HPDE6-E6E7 (cell line): ENCODE measurements around the gene FRS2.
"Not testable (repeated sequence)": the region's sequence is repeated elsewhere in the genome, so short reads cannot be mapped to it uniquely, and the experiment has no call there.

Experiments used
- DNase-seq: peaks from one replicate; pipeline ENCODE4 v3.0.0; 2011; ENCODE audit warnings: missing footprints; ENCODE audit errors: extremely low spot score

FRS2 gene, protein sequence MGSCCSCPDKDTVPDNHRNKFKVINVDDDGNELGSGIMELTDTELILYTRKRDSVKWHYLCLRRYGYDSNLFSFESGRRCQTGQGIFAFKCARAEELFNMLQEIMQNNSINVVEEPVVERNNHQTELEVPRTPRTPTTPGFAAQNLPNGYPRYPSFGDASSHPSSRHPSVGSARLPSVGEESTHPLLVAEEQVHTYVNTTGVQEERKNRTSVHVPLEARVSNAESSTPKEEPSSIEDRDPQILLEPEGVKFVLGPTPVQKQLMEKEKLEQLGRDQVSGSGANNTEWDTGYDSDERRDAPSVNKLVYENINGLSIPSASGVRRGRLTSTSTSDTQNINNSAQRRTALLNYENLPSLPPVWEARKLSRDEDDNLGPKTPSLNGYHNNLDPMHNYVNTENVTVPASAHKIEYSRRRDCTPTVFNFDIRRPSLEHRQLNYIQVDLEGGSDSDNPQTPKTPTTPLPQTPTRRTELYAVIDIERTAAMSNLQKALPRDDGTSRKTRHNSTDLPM

GRCh38 chr12:69470189-69471075 lies at the start of gene FRS2:
FRS2 (plus strand) TSS chr12:69470388; CDS start chr12:69569031, 98,643 bp downstream.
- peak; percentile 86 for DNase-seq

DNA sequence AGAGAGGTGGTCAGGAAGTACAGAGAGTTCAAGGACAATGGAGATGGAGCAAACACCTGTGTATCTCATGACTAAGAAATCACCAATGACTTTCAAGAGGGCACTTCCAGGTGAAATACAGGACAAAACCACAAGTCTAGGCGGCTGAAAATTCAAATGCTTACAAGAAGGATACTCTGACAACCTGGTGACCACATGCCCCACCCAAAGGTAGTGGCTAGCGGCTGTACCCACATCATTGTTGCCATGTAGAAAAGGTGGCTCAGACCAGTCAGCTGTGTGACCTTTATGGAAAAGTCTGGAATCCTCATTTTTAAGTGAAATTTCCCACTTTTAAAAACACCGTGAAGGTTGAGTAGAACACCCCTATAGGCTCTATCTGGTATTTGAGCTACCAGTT lies 48.6 kb upstream of the FRS2 start:
- DNase-seq, result no peak

GRCh38 chr12:69423037-69423905 lies 46.9 kb upstream of the FRS2 start:
- DNase-seq, result no peak

GRCh38 chr12:69425417-69425816 lies 44.8 kb upstream of the FRS2 start:
- DNase-seq, result no peak

DNA sequence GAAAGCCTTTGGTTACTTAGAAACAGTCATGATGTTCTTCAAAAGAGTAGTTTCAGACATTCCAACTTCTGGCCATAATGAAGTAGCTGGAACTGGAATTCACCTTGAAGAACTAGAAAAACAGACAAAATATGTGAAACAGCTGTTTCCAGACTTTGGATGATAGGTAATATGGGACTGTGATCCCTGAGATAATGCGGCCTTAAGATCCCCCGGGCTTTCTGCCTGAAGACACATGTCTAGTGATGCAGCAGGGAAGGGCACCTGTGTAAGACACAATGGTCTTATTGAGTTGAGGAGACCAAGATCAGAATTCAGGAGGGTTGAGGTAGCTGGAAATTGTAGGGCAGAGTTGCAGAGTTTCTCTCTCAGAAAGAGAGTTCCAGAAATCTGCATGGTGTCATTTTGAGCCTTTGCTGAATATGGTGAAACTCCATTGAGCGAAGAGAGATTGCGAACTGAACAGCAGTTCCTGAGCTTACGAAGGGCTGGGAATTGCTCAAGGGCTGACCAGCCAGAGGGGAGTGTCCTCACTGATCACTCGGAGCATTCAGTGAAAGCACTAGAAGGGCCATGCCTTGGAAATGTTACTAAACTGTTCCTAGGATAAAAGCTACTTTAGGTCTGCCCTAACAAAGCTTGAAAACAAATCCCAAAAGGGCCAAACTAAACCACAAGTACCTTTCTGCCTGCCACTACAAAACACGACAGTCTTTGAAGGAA lies 41.7 kb upstream of the FRS2 start:
- no peak for DNase-seq

- DNase-seq, result no peak
These were observed 39.1 kb upstream of the FRS2 start for GRCh38 chr12:69430942-69431590.

- DNase-seq, result no peak
These were observed 38.5 kb upstream of the FRS2 start for GRCh38 chr12:69431591-69432222.

- DNase-seq, result no peak
These were observed 36.5 kb upstream of the FRS2 start for GRCh38 chr12:69433653-69434052.

GRCh38 chr12:69435644-69436043 lies 34.5 kb upstream of the FRS2 start:
- no peak for DNase-seq

- DNase-seq, result no peak
These were observed 33.1 kb upstream of the FRS2 start for GRCh38 chr12:69437073-69437472.

DNA sequence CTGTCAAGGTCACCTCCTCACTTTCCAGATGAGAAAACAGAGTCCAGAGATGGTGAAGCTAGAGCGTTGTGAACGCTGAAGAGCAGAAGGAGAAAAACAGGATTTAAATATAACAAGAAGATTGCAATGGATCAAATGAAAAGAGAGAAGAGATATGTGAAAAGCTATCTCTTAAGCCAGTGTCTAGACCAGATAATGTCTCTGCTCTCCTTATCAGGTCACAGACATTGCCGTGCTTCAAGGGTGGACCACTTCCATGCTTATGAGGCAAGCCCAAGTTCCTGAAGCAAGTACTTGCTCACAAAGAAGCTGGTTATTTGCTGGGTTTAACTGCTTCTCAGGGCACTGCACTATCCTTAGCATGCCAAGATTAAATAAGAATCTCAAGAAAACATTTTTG lies 31.6 kb upstream of the FRS2 start:
- no peak for DNase-seq

DNA sequence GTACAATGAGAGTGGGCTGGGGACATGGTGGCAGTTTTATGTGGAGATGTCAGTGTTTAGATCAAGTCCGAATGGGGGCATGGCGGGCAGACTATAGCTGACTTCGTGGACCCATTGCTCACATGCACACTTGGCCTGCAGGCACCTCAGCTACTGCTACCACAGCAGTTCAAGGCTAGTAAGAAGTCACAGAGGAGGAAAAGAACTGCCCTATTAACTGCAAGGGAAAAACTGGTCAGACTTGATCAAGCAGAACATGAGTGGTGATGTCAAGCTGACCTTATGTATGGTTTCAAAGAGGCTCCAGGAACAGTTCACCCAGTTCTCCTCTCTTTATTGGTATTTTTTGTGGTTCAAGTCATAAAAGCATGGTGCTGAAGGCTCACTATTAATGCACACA lies 30.2 kb upstream of the FRS2 start:
- DNase-seq, result no peak

GRCh38 chr12:69440886-69441285 lies 29.3 kb upstream of the FRS2 start:
- no peak for DNase-seq

DNA sequence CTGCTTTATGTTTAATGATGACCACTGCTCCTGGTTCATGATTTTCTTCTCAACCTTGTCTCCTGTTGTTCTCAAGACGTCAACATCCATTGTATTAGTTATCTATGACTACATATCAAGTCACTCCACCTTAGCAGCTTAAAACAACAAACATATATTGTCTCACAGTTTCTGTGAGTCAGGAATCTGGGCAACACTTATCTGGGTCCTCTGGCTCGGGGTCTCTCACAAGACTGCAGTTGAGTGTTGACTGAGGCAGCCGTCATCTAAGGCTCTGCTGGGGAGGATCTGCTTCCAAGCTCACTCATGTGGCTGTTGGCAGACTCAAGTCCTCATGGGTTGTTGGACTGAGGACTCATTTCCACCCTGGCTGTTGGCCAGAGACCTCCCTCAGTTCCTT lies 27.3 kb upstream of the FRS2 start:
- peak; percentile 6 for DNase-seq

DNA sequence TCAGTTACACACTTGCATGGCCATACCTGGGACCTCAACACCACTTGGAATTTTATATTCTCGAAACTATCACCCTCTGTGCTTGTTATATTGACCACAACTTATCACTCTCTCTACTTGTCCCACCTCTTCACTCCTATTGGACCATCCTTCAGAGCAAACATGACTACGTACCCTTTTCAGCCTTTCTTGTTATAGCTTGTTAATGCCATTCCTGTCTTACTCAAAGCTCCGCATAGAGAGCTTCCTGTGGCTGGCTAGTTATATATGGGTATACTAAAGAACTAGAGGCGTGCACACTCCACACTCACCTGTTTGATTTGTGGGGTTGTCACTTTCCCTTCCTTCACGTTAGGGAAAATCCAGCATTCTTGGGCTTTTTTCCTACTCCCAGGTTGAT lies 26.3 kb upstream of the FRS2 start:
- DNase-seq, result no peak

GRCh38 chr12:69447892-69448291 lies 22.3 kb upstream of the FRS2 start:
- no peak for DNase-seq

- not testable (repeated sequence) for DNase-seq
These were observed 17.5 kb upstream of the FRS2 start for GRCh38 chr12:69452598-69453132.

- no peak for DNase-seq
These were observed 13.9 kb upstream of the FRS2 start for GRCh38 chr12:69456239-69456638.

GRCh38 chr12:69457433-69457832 lies 12.8 kb upstream of the FRS2 start:
- no peak for DNase-seq

GRCh38 chr12:69459477-69459876 lies 10.7 kb upstream of the FRS2 start:
- DNase-seq, result no peak
